ENCODE results near the gene KLHL13.
"Not testable (repeated sequence)": the region's sequence is repeated elsewhere in the genome, so short reads cannot be mapped to it uniquely, and the experiment has no call there.

Gene KLHL13

DNA sequence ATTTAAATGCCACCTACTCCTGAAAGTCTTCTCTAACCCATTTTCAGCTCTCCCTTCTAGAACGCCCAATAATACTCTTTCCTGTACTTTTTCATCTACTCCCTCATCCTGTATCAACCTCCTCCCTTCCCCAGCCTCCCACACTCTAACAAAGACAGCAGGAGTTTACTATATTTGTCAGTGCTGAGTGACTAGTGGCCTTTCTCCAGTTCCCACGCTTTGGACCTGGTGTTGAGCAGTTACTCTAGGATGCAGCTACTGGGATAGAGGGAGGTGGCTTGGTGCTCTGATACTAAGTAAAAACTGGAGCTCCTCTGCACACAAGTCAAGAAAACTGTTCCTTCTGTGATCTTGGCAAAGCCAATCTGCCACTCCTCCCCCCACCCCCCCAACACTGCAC lies 36.1 kb upstream of the KLHL13 start:
- no peak overlapping the region for H3K4me3 ChIP-seq (ENCODE audit: low read depth, low read length)
- no peaks in the 10 kb centered on the region for H3K9me3 ChIP-seq
- TF ChIP-seq, protein P1, sequence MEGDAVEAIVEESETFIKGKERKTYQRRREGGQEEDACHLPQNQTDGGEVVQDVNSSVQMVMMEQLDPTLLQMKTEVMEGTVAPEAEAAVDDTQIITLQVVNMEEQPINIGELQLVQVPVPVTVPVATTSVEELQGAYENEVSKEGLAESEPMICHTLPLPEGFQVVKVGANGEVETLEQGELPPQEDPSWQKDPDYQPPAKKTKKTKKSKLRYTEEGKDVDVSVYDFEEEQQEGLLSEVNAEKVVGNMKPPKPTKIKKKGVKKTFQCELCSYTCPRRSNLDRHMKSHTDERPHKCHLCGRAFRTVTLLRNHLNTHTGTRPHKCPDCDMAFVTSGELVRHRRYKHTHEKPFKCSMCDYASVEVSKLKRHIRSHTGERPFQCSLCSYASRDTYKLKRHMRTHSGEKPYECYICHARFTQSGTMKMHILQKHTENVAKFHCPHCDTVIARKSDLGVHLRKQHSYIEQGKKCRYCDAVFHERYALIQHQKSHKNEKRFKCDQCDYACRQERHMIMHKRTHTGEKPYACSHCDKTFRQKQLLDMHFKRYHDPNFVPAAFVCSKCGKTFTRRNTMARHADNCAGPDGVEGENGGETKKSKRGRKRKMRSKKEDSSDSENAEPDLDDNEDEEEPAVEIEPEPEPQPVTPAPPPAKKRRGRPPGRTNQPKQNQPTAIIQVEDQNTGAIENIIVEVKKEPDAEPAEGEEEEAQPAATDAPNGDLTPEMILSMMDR (IDR thresholded peaks at IDR 0.05; ENCODE audit: low read depth, low read length): no peak
- H3K27me3 ChIP-seq: no peaks in the 10 kb centered on the region
- no peak for DNase-seq
- H3K4me1 ChIP-seq: no peaks in the 10 kb centered on the region
- no peaks in the 10 kb centered on the region for H3K36me3 ChIP-seq

DNA sequence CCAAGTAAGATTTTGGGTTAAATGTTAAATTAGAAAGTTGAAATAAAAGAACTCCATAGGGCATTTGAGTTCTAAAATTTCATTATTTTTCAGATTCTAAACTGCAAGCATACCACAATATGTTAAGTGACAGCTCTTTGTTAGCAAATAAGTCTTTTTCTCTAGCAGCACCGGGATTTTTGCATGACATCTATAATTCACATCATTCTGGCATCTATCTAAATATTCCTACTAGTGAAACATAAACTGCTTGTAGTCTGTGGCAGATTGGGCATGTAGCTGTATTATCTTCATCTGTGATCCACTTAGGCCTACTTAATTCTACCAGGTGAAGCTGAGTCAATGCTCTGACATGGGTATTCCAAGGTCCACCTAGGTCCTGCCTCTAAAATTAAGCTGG lies 32.1 kb upstream of the KLHL13 start:
- H3K27me3 ChIP-seq: no peaks in the 10 kb centered on the region
- H3K4me3 ChIP-seq (ENCODE audit: low read depth, low read length): no peak overlapping the region
- H3K9me3 ChIP-seq: no peaks in the 10 kb centered on the region

DNA sequence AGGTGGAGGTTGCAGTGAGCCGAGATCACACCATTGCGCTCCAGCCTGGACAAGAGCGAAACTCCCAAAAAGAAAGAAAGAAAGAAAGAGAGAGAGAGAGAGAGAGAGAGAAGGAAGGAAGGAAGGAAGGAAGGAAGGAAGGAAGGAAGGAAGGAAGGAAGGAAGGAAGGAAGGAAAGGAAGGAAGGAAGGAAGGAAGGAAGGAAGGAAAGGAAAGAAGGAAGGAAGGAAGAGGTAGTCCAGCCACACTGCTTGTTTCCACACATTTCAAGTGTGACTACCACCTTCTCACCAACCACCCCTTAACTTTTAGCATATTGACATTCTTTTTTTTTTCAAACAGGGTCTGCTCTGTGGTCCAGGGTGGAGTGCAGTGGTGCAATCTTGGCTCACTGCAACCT lies 31.2 kb upstream of the KLHL13 start:
- not testable (repeated sequence) for H3K4me1 ChIP-seq; H3K36me3 ChIP-seq; H3K4me3 ChIP-seq (ENCODE audit: low read depth, low read length); DNase-seq; H3K27me3 ChIP-seq; H3K9me3 ChIP-seq

More for the DNA sequence above, 32.1 kb upstream of the KLHL13 start:
- H3K36me3 ChIP-seq: no peaks in the 10 kb centered on the region
- DNase-seq: no peak
- TF ChIP-seq, protein P1 (IDR thresholded peaks at IDR 0.05; ENCODE audit: low read depth, low read length): no peak
- H3K4me1 ChIP-seq: no peaks in the 10 kb centered on the region

DNA sequence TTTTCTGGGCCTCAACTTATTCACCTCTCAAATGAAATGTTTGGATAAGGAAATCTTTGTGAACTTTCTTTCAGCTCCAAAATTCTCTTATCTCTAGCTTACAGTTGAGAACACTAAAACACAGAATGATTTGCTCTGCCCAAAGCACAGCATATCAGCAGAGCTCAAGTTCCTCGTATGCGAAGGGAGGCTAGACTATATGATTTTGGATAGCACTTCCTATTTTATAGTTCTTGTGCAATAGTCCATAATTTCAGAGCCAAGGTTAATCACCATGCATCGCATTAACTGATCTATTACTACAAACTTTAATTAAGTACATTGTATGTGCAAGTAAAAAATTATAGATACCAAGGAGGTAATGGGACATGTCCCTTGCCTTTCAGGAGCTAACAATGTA lies 27.0 kb upstream of the KLHL13 start:
- Histone ChIP-seq H3K27me3 (no peaks in the 10 kb centered on the region), H3K36me3 (no peaks in the 10 kb centered on the region), H3K4me1 (no peaks in the 10 kb centered on the region), H3K9me3 (no peaks in the 10 kb centered on the region), H3K4me3 (ENCODE audit: low read depth, low read length) (no peak overlapping the region)
- DNase-seq: no peak
- TF ChIP-seq, protein P1 (IDR thresholded peaks at IDR 0.05; ENCODE audit: low read depth, low read length): no peak

DNA sequence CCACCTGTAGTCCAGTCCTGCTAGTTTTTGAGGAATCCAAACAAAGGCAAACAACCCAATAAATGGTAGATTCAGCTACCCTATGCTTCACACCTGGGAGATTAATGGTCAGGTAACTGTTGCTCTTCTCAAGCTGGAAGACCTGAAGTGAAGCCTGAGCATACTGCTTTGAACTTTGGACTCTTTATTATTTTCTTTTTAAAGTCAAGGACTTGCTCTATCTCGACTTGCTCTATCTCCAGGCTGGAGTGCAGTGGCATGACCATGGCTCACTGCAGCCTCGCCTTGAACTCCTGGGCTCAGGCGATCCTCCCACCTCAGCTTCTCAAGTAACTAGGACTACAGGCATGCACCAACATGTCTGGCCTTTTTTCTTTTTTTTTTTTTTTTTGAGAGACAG lies 14.7 kb upstream of the KLHL13 start:
- Histone ChIP-seq H3K9me3 (no peaks in the 10 kb centered on the region), H3K27me3 (no peaks in the 10 kb centered on the region), H3K4me1 (no peaks in the 10 kb centered on the region), H3K36me3 (no peaks in the 10 kb centered on the region), H3K4me3 (ENCODE audit: low read depth, low read length) (no peak overlapping the region)
- TF ChIP-seq, protein P1 (IDR thresholded peaks at IDR 0.05; ENCODE audit: low read depth, low read length): no peak
- DNase-seq: no peak

DNA sequence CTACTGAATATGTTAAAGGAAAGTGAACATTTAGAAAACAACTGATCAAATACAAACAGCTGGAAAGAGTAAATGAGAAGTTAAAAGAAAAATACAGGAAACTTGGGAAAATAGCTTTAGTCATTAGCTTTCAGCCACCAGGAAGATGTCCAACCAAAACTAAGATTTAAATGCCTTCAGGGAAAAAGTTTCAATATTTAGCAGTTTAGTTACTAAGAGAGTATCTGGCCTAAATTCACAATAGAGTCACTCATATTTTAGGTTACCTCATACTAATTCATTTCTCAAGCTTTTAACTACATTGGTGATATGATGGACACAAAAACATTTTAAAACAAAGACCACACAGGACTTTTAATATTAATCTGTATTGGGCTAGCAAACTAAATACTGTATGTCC lies 13.1 kb upstream of the KLHL13 start:
- H3K27me3 ChIP-seq: no peaks in the 10 kb centered on the region

More for the DNA sequence above, 13.1 kb upstream of the KLHL13 start:
- TF ChIP-seq, protein P1 (IDR thresholded peaks at IDR 0.05; ENCODE audit: low read depth, low read length): no peak
- no peak for DNase-seq
- no peaks in the 10 kb centered on the region for H3K9me3 ChIP-seq
- H3K4me1 ChIP-seq: no peaks in the 10 kb centered on the region
- H3K4me3 ChIP-seq (ENCODE audit: low read depth, low read length): no peak overlapping the region
- no peaks in the 10 kb centered on the region for H3K36me3 ChIP-seq
